Vagina (tissue), 2 donors: ENCODE results near the gene XRCC5. TPM values are rescaled to one million over a fixed set of nuclear protein-coding genes. Genes with fewer than 3 reads are reported as not detected.
"Not testable (repeated sequence)": the region's sequence is repeated elsewhere in the genome, so short reads cannot be mapped to it uniquely, and the experiment has no call there.

Experiments used
- DNase-seq, 2 donors: peaks; one replicate each; pipeline ENCODE4 v3.0.0-alpha.2; 2017; ENCODE audit errors: extremely low spot score in 2 of 2
- H3K27ac ChIP-seq: fragments of 200-600 bp; sonication (generic); one replicate; pipeline ENCODE4 v1.5.1; 2019
- H3K27me3 ChIP-seq: fragments of 200-600 bp; sonication (generic); one replicate; pipeline ENCODE4 v1.5.1; 2019
- H3K36me3 ChIP-seq, 2 donors: fragments of 200-600 bp; sonication (generic); one replicate each; pipeline ENCODE4 v1.5.1; 2017 to 2019
- H3K4me1 ChIP-seq: fragments of 200-600 bp; sonication (generic); one replicate; pipeline ENCODE4 v1.5.1; 2019
- H3K4me3 ChIP-seq, 2 donors: fragments of 200-600 bp; sonication (generic); 1 replicate in 1 of 2; 2 replicates in 1 of 2; pipeline ENCODE4 v1.5.1; 2016 to 2019
- H3K9me3 ChIP-seq: fragments of 200-600 bp; sonication (generic); one replicate; pipeline ENCODE4 v1.5.1; 2019
- CTCF ChIP-seq, 3 experiments: fragments of 450-650 bp in 2 of 3; fragments of 200-600 bp in 1 of 3; sonication (generic) in 1 of 3; IDR thresholded peaks; one replicate each; pipeline ENCODE4 v1.5.1; 2017 to 2019; ENCODE audit warnings: antibody characterized with exemption in 3 of 3, mild to moderate bottlenecking in 2 of 3, moderate library complexity in 2 of 3
- POLR2A ChIP-seq, 2 donors: fragments of 450-650 bp; IDR thresholded peaks; one replicate each; pipeline ENCODE4 v1.6.1; 2017; ENCODE audit warnings: antibody characterized with exemption in 2 of 2, mild to moderate bottlenecking in 2 of 2, moderate library complexity in 2 of 2
- POLR2AphosphoS5 ChIP-seq, 2 donors: sonication (generic); formaldehyde crosslinking; IDR thresholded peaks; one replicate each; pipeline ENCODE4 v1.9.0; 2017; ENCODE audit warnings: antibody characterized with exemption in 2 of 2, mild to moderate bottlenecking in 2 of 2, low read depth in 1 of 2; ENCODE audit not compliant: insufficient read depth in 1 of 2
- intact Hi-C: fragments of 100-400 bp; cut with DNase I; formaldehyde crosslinking; loops from one replicate; pipeline ENCODE4 v1.15.1; 2023
- total RNA-seq: library from RNA; depleted of rRNA; stranded (reverse); fragments of >200 nt; gene quantifications from one replicate; pipeline ENCODE4 v1.2.3, GENCODE V29; 2016

The XRCC5 gene
- total RNA-seq, 1 donor from 2014 or later: 118 TPM

- Histone ChIP-seq H3K27me3 (no peaks in the 10 kb centered on the region), H3K36me3 (peaks cover 4 to 61% of the 10 kb centered on the region in 2 donors), H3K27ac (no peak overlapping the region), H3K4me1 (no peaks in the 10 kb centered on the region), H3K4me3 (no peak overlapping the region), H3K9me3 (no peaks in the 10 kb centered on the region)
- TF ChIP-seq CTCF (IDR thresholded peaks at IDR 0.05) (no peak), POLR2A (IDR thresholded peaks at IDR 0.05) (no peak)
- intact Hi-C loops: no loop called here
- DNase-seq: no peak
These were observed 96.3 kb downstream of the XRCC5 start for GRCh38 chr2:216205486-216205885.

- intact Hi-C loops: no loop called here
- Histone ChIP-seq H3K27ac (no peak overlapping the region), H3K36me3 (peaks cover 4 to 59% of the 10 kb centered on the region in 2 donors), H3K9me3 (no peaks in the 10 kb centered on the region), H3K4me3 (no peak overlapping the region), H3K27me3 (no peaks in the 10 kb centered on the region), H3K4me1 (no peaks in the 10 kb centered on the region)
- TF ChIP-seq CTCF (IDR thresholded peaks at IDR 0.05) (no peak), POLR2A (IDR thresholded peaks at IDR 0.05) (no peak), POLR2AphosphoS5 (IDR thresholded peaks at IDR 0.05; ENCODE audit: insufficient read depth in 1 of 2, low read depth in 1 of 2) (no peak)
- DNase-seq: no peak
These were observed 97.0 kb downstream of the XRCC5 start for GRCh38 chr2:216206041-216206703.

GRCh38 chr2:216206821-216207220 lies 97.7 kb downstream of the XRCC5 start:
- intact Hi-C loops: no loop called here
- DNase-seq: no peak
- H3K27me3 ChIP-seq: no peaks in the 10 kb centered on the region
- H3K4me3 ChIP-seq: no peak overlapping the region
- TF ChIP-seq POLR2A (IDR thresholded peaks at IDR 0.05): no peak
- TF ChIP-seq CTCF (IDR thresholded peaks at IDR 0.05): no peak
- no peak overlapping the region for H3K27ac ChIP-seq
- H3K4me1 ChIP-seq: no peaks in the 10 kb centered on the region
- peaks cover 4 to 59% of the 10 kb centered on the region in 2 donors for H3K36me3 ChIP-seq
- H3K9me3 ChIP-seq: no peaks in the 10 kb centered on the region

- DNase-seq, H3K4me1 ChIP-seq, H3K4me3 ChIP-seq, intact Hi-C loops, H3K27me3 ChIP-seq, H3K27ac ChIP-seq, H3K9me3 ChIP-seq: not testable (repeated sequence)
- peaks cover 4 to 41% of the 10 kb centered on the region in 2 donors for H3K36me3 ChIP-seq
These were observed 99.5 kb downstream of the XRCC5 start for GRCh38 chr2:216208661-216209060.

- H3K27ac ChIP-seq: no peak overlapping the region
- intact Hi-C loops: no loop called here
- no peaks in the 10 kb centered on the region for H3K27me3 ChIP-seq
- no peak overlapping the region for H3K4me3 ChIP-seq
- peaks cover 0 to 18% of the 10 kb centered on the region in 2 donors for H3K36me3 ChIP-seq
- TF ChIP-seq POLR2AphosphoS5 (IDR thresholded peaks at IDR 0.05; ENCODE audit: insufficient read depth in 1 of 2, low read depth in 1 of 2) (no peak), CTCF (IDR thresholded peaks at IDR 0.05) (no peak), POLR2A (IDR thresholded peaks at IDR 0.05) (no peak)
- no peaks in the 10 kb centered on the region for H3K9me3 ChIP-seq
- no peaks in the 10 kb centered on the region for H3K4me1 ChIP-seq
- DNase-seq: no peak
These were observed 101.8 kb downstream of the XRCC5 start for GRCh38 chr2:216210701-216211540.
